Esophagus squamous epithelium (tissue), 5 donors: ENCODE results near the gene CHMP1A. TPM values are rescaled to one million over a fixed set of nuclear protein-coding genes. Genes with fewer than 3 reads are reported as not detected.
A peak's percentile ranks its signal among the peaks of the same experiment; 100 is the strongest.

Experiments
- DNase-seq: peaks from one replicate; lab custom pipeline; 2025; lab: John Stamatoyannopoulos, UW
- H3K27ac ChIP-seq, 4 donors: fragments of 200-600 bp; sonication (generic); one replicate each; pipeline ENCODE4 v1.5.1; 2016 to 2019; ENCODE audit warnings: mild to moderate bottlenecking in 1 of 4
- H3K27me3 ChIP-seq, 4 donors: fragments of 200-600 bp; sonication (generic); 1 replicate in 3 of 4; 2 replicates in 1 of 4; pipeline versions ENCODE4 v1.5.1 to v1.6.0; 2017 to 2021; ENCODE audit warnings: antibody characterized with exemption in 1 of 4
- H3K36me3 ChIP-seq, 3 donors: fragments of 200-600 bp; sonication (generic); one replicate each; pipeline ENCODE4 v1.5.1; 2016 to 2019
- H3K4me1 ChIP-seq, 3 donors: fragments of 200-600 bp; sonication (generic); one replicate each; pipeline ENCODE4 v1.5.1; 2017 to 2019
- H3K4me3 ChIP-seq, 4 donors: fragments of 200-600 bp; sonication (generic); 1 replicate in 3 of 4; 2 replicates in 1 of 4; pipeline ENCODE4 v1.5.1; 2016 to 2019; ENCODE audit warnings: mild to moderate bottlenecking in 2 of 4, moderate library complexity in 1 of 4
- H3K9me3 ChIP-seq, 3 donors: fragments of 200-600 bp; sonication (generic); one replicate each; pipeline ENCODE4 v1.5.1; 2016 to 2019
- CTCF ChIP-seq, 6 experiments: fragments of 450-650 bp in 4 of 6; fragments of 200-600 bp in 2 of 6; sonication (generic) in 2 of 6; IDR thresholded peaks; one replicate each; pipeline ENCODE4 v1.5.1; 2016 to 2019; ENCODE audit warnings: antibody characterized with exemption in 6 of 6, mild to moderate bottlenecking in 4 of 6, moderate library complexity in 4 of 6
- POLR2A ChIP-seq, 4 donors: fragments of 450-650 bp; IDR thresholded peaks; one replicate each; pipeline ENCODE4 v1.6.1; 2017; ENCODE audit warnings: antibody characterized with exemption in 4 of 4, mild to moderate bottlenecking in 4 of 4, moderate library complexity in 3 of 4
- WGBS, 2 donors: methylation state at CpG; one replicate each; pipeline ENCODE4 v1.1.5; 2018; 5-methylcytosine and 5-hydroxymethylcytosine counted together
- intact Hi-C: fragments of 100-400 bp; cut with DNase I; formaldehyde crosslinking; loops from one replicate; pipeline ENCODE4 v1.15.0; 2022
- total RNA-seq, 4 donors: library from RNA; depleted of rRNA; stranded (reverse); fragments of >200 nt; gene quantifications; one replicate each; pipeline ENCODE4 v1.1.0, GENCODE V29; 2016
- donor health status: DM: yes; HTN: yes; CAD: no.

CHMP1A gene
- total RNA-seq, 4 donors from 2014 or later, result 83.0 to 116 (median 104) TPM

- Histone ChIP-seq H3K4me1 (peaks cover 17 to 37% (median 31%) of the 10 kb centered on the region in 3 donors), H3K4me3 (no peak overlapping the region), H3K27ac (peak overlapping the region in 1 of 4 donors; percentile 71), H3K27me3 (peaks cover 0 to 15% (median 0%) of the 10 kb centered on the region in 4 donors), H3K9me3 (no peaks in the 10 kb centered on the region), H3K36me3 (no peaks in the 10 kb centered on the region)
- DNase-seq, result no peak
- 40 to 80% methylated on average over 1 to 3 of the region's 10 CpGs for WGBS, 2 donors
- intact Hi-C loops, result no loop called here
- TF ChIP-seq POLR2A (IDR thresholded peaks at IDR 0.05) (no peak), CTCF (IDR thresholded peaks at IDR 0.05) (no peak)
Observed at GRCh38 chr16:89599902-89600301, 57.6 kb downstream of the CHMP1A start.

- TF ChIP-seq CTCF (IDR thresholded peaks at IDR 0.05) (peak in 2 of 6 experiments; percentile 13 to 60), POLR2A (IDR thresholded peaks at IDR 0.05) (no peak)
- Histone ChIP-seq H3K27ac (peak overlapping the region in 1 of 4 donors; percentile 71), H3K4me1 (peaks cover 17 to 37% (median 31%) of the 10 kb centered on the region in 3 donors), H3K4me3 (no peak overlapping the region), H3K36me3 (no peaks in the 10 kb centered on the region), H3K27me3 (peaks cover 0 to 11% (median 0%) of the 10 kb centered on the region in 4 donors), H3K9me3 (no peaks in the 10 kb centered on the region)
- no peak for DNase-seq
- intact Hi-C loops, result no loop called here
- WGBS, 2 donors, result 16% methylated on average over 4 of the region's 8 CpGs; no CpG with 5 or more reads in 1 of the 2 donors
Observed at GRCh38 chr16:89599451-89599858, 58.1 kb downstream of the CHMP1A start.

GRCh38 chr16:89598199-89598598 is 59.3 kb downstream of the CHMP1A start:
- Histone ChIP-seq H3K4me3 (no peak overlapping the region), H3K27ac (no peak overlapping the region), H3K36me3 (no peaks in the 10 kb centered on the region), H3K9me3 (no peaks in the 10 kb centered on the region), H3K4me1 (peaks cover 17 to 37% (median 31%) of the 10 kb centered on the region in 3 donors), H3K27me3 (peaks cover 0 to 9% (median 0%) of the 10 kb centered on the region in 4 donors)
- no peak for TF ChIP-seq POLR2A (IDR thresholded peaks at IDR 0.05)
- no peak for TF ChIP-seq CTCF (IDR thresholded peaks at IDR 0.05)
- no peak for DNase-seq
- intact Hi-C loops, result no loop called here
- WGBS, 2 donors, result no CpG with 5 or more reads among the region's 14 CpGs

- H3K4me3 ChIP-seq, result no peak overlapping the region
- DNase-seq, result no peak
- intact Hi-C loops, result no loop called here
Observed at GRCh38 chr16:89596957-89597649, 60.4 kb downstream of the CHMP1A start.

More at GRCh38 chr16:89596957-89597649, 60.4 kb downstream of the CHMP1A start:
- Histone ChIP-seq H3K4me1 (peaks cover 9 to 26% (median 21%) of the 10 kb centered on the region in 3 donors), H3K36me3 (no peaks in the 10 kb centered on the region), H3K27me3 (no peaks in the 10 kb centered on the region), H3K27ac (no peak overlapping the region), H3K9me3 (no peaks in the 10 kb centered on the region)
- WGBS, 2 donors, result 80 to 93% methylated on average over 12 of the region's 19 CpGs
- TF ChIP-seq POLR2A (IDR thresholded peaks at IDR 0.05), result no peak
- no peak for TF ChIP-seq CTCF (IDR thresholded peaks at IDR 0.05)
